Measurements from ENCODE around the gene CKLF.
A peak's percentile ranks its signal among the peaks of the same experiment; 100 is the strongest.

CKLF gene

DNA sequence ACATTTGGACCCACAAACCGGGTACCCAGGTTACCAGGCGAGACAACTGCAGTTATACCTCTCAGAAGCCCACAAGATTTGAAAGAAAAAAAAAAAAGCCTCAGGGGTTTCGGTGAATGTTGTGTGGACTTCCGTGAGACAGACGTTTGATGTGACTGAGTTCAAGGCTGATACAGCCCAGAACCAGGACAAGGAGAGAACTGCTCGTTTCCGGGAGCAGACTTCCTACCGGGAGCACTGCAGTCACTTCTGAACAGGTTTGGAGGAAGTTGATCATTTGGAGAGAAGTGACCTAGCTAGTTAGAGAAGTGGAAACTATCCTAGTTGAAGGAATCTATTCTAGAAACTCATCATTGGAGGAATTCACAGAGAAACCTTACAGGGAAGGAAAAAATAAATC, 847 bp downstream of the CKLF start:
- peaks cover 14 to 17% of the 10 kb centered on the region in 2 experiments for H3K4me1 ChIP-seq (ENCODE audit: control insufficient read depth in 1 of 2, insufficient read depth in 2 of 2, low read length in 2 of 2)
- H3K23ac ChIP-seq (ENCODE audit: low read length) = no peak overlapping the region
- no peaks in the 10 kb centered on the region for H3K36me3 ChIP-seq (ENCODE audit: control insufficient read depth in 1 of 2, insufficient read depth in 2 of 2, low read length in 2 of 2)
- H3K14ac ChIP-seq (ENCODE audit: low read length) = no peak overlapping the region
- no peak overlapping the region for H2BK5ac ChIP-seq (ENCODE audit: low read depth, low read length, poor library complexity)
- no peak overlapping the region for H3K4me2 ChIP-seq (ENCODE audit: low read length)
- H4K12ac ChIP-seq (ENCODE audit: low read depth, low read length) = no peak overlapping the region
- no peaks in the 10 kb centered on the region for H3K27me3 ChIP-seq (ENCODE audit: insufficient read depth, low read length)
- no peak overlapping the region for H2BK12ac ChIP-seq (ENCODE audit: low read length)
- no peak overlapping the region for H4K8ac ChIP-seq (ENCODE audit: low read depth, low read length)
- no peak overlapping the region for H2BK120ac ChIP-seq (ENCODE audit: insufficient read depth, low read length, poor library complexity)
- H3K9ac ChIP-seq (ENCODE audit: low read length) = no peak overlapping the region
- peaks cover 2% of the 10 kb centered on the region for H3K9me3 ChIP-seq (ENCODE audit: insufficient read depth, low read depth, low read length)
- H3K27ac ChIP-seq (ENCODE audit: low read depth, low read length) = no peak overlapping the region
- no peak overlapping the region for H2AK5ac ChIP-seq (ENCODE audit: low read length)
- peak in 1 of 2 donors; percentile 29 for DNase-seq
- H3K18ac ChIP-seq (ENCODE audit: low read length) = no peak overlapping the region
- WGBS (ENCODE audit: extremely low coverage, insufficient coverage, insufficient read length) = no CpG with 5 or more reads among the region's 8 CpGs
- H3K79me2 ChIP-seq (ENCODE audit: control insufficient read depth, insufficient read depth, low read length, poor library complexity) = peaks cover 14% of the 10 kb centered on the region
- no peak overlapping the region for H2AFZ ChIP-seq (ENCODE audit: insufficient read depth, low read length, poor library complexity)
- no peak overlapping the region for H3K4ac ChIP-seq (ENCODE audit: low read depth, low read length)
- H4K91ac ChIP-seq (ENCODE audit: low read depth, low read length) = no peak overlapping the region
- no peak overlapping the region for H3K4me3 ChIP-seq (ENCODE audit: low read depth, low read length)
- peaks cover 19% of the 10 kb centered on the region for H3K79me1 ChIP-seq (ENCODE audit: low read length)

DNA sequence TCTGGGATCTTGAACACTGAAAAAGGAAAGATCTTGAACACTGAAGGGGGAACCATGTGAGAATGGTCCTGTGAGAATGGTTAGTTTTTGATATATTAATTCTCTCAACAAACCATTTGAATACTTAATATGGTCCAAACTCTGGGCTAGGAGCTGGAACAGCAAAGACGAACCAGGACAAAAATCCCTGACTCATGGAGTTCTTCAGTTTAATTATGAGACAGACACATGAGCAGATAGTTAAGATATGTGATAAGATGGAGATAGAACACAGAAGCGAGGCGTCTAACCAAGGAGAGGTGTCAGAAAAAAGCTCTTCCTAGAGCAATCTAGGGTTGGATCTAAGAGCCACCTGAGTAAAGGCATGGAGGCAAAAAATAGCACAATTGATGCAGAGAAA, 1.6 kb downstream of the CKLF start:
- Histone ChIP-seq H3K79me2 (ENCODE audit: control insufficient read depth, insufficient read depth, low read length, poor library complexity) (peaks cover 14% of the 10 kb centered on the region), H2BK5ac (ENCODE audit: low read depth, low read length, poor library complexity) (no peak overlapping the region), H4K12ac (ENCODE audit: low read depth, low read length) (no peak overlapping the region), H2AFZ (ENCODE audit: insufficient read depth, low read length, poor library complexity) (no peak overlapping the region), H3K14ac (ENCODE audit: low read length) (no peak overlapping the region), H3K18ac (ENCODE audit: low read length) (no peak overlapping the region), H3K4ac (ENCODE audit: low read depth, low read length) (no peak overlapping the region), H3K23ac (ENCODE audit: low read length) (no peak overlapping the region), H4K91ac (ENCODE audit: low read depth, low read length) (no peak overlapping the region), H3K9me3 (ENCODE audit: insufficient read depth, low read depth, low read length) (no peaks in the 10 kb centered on the region), H3K27me3 (ENCODE audit: insufficient read depth, low read length) (no peaks in the 10 kb centered on the region), H2BK12ac (ENCODE audit: low read length) (no peak overlapping the region), H2BK120ac (ENCODE audit: insufficient read depth, low read length, poor library complexity) (no peak overlapping the region), H3K27ac (ENCODE audit: low read depth, low read length) (no peak overlapping the region), H4K8ac (ENCODE audit: low read depth, low read length) (no peak overlapping the region), H3K36me3 (ENCODE audit: control insufficient read depth in 1 of 2, insufficient read depth in 2 of 2, low read length in 2 of 2) (no peaks in the 10 kb centered on the region), H3K9ac (ENCODE audit: low read length) (no peak overlapping the region), H3K4me2 (ENCODE audit: low read length) (no peak overlapping the region), H3K79me1 (ENCODE audit: low read length) (peaks cover 19% of the 10 kb centered on the region), H3K4me1 (ENCODE audit: control insufficient read depth in 1 of 2, insufficient read depth in 2 of 2, low read length in 2 of 2) (peaks cover 14 to 17% of the 10 kb centered on the region in 2 experiments), H3K4me3 (ENCODE audit: low read depth, low read length) (no peak overlapping the region), H2AK5ac (ENCODE audit: low read length) (no peak overlapping the region)
- WGBS (ENCODE audit: extremely low coverage, insufficient coverage, insufficient read length) = no CpG with 5 or more reads among the region's 3 CpGs
- DNase-seq = peak in 1 of 2 donors; percentile 19

DNA sequence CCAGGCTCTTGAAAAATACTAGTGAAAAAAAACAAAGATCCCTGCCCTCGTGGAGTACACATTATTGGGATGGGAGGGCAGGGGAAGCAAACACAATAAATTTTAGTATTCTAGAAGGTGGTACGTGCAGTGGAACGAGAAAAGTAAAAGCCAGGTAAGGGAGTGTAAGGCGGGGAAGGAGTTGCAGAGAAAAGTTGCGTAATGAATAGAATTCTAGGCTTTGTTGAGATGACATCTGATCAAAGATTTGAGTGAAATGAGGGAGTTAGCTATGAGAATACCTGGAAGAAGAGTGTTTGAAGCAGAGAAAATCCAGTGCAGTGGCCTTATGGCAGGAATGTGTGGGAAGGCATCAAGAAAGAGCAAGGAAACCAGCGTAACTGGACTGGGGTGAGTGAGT, 2.1 kb downstream of the CKLF start:
- Histone ChIP-seq H3K27me3 (ENCODE audit: insufficient read depth, low read length) (no peaks in the 10 kb centered on the region), H3K79me2 (ENCODE audit: control insufficient read depth, insufficient read depth, low read length, poor library complexity) (peaks cover 11% of the 10 kb centered on the region), H3K18ac (ENCODE audit: low read length) (no peak overlapping the region), H2AK5ac (ENCODE audit: low read length) (no peak overlapping the region), H2AFZ (ENCODE audit: insufficient read depth, low read length, poor library complexity) (no peak overlapping the region), H3K4me2 (ENCODE audit: low read length) (no peak overlapping the region), H3K4me3 (ENCODE audit: low read depth, low read length) (no peak overlapping the region), H2BK12ac (ENCODE audit: low read length) (no peak overlapping the region), H3K4ac (ENCODE audit: low read depth, low read length) (no peak overlapping the region), H3K23ac (ENCODE audit: low read length) (no peak overlapping the region), H2BK120ac (ENCODE audit: insufficient read depth, low read length, poor library complexity) (no peak overlapping the region), H4K12ac (ENCODE audit: low read depth, low read length) (no peak overlapping the region), H3K14ac (ENCODE audit: low read length) (no peak overlapping the region), H3K79me1 (ENCODE audit: low read length) (peaks cover 15% of the 10 kb centered on the region), H3K4me1 (ENCODE audit: control insufficient read depth in 1 of 2, insufficient read depth in 2 of 2, low read length in 2 of 2) (peaks cover 11 to 13% of the 10 kb centered on the region in 2 experiments), H3K9ac (ENCODE audit: low read length) (no peak overlapping the region), H4K8ac (ENCODE audit: low read depth, low read length) (no peak overlapping the region), H3K9me3 (ENCODE audit: insufficient read depth, low read depth, low read length) (no peaks in the 10 kb centered on the region), H2BK5ac (ENCODE audit: low read depth, low read length, poor library complexity) (no peak overlapping the region), H3K36me3 (ENCODE audit: control insufficient read depth in 1 of 2, insufficient read depth in 2 of 2, low read length in 2 of 2) (no peaks in the 10 kb centered on the region), H3K27ac (ENCODE audit: low read depth, low read length) (no peak overlapping the region), H4K91ac (ENCODE audit: low read depth, low read length) (no peak overlapping the region)
- 100% methylated on average over 2 of the region's 6 CpGs for WGBS (ENCODE audit: extremely low coverage, insufficient coverage, insufficient read length)
- peak in 1 of 2 donors; percentile 18 for DNase-seq

DNA sequence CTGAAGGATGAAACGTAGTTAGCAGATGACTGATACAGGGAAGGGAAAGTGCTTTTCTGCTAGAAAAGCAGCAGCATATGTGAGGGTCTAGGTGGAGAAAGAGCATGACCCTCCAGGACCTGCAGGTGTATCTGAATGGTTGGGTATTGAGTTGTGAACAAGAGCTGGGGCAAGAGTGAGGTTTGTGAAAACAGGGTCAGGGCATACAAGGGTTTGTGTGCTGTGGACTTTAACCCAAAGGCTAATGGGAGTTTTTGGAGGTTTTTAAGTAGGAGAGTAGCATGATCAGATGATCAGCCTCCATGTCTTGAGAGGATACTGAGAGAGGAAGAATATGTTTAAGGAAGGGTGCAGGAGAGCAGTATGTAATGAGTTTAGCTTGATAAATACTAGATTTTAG, 7.7 kb downstream of the CKLF start:
- no CpG with 5 or more reads among the region's 1 CpG for WGBS (ENCODE audit: extremely low coverage, insufficient coverage, insufficient read length)
- H3K9me3 ChIP-seq (ENCODE audit: insufficient read depth, low read depth, low read length) = no peaks in the 10 kb centered on the region
- no peaks in the 10 kb centered on the region for H3K27me3 ChIP-seq (ENCODE audit: insufficient read depth, low read length)
- H3K9ac ChIP-seq (ENCODE audit: low read length) = no peak overlapping the region
- peaks cover 0 to 2% of the 10 kb centered on the region in 2 experiments for H3K4me1 ChIP-seq (ENCODE audit: control insufficient read depth in 1 of 2, insufficient read depth in 2 of 2, low read length in 2 of 2)
- no peak overlapping the region for H2AK5ac ChIP-seq (ENCODE audit: low read length)
- H2BK120ac ChIP-seq (ENCODE audit: insufficient read depth, low read length, poor library complexity) = no peak overlapping the region
- no peaks in the 10 kb centered on the region for H3K79me1 ChIP-seq (ENCODE audit: low read length)
- no peak overlapping the region for H3K27ac ChIP-seq (ENCODE audit: low read depth, low read length)
- H3K36me3 ChIP-seq (ENCODE audit: control insufficient read depth in 1 of 2, insufficient read depth in 2 of 2, low read length in 2 of 2) = no peaks in the 10 kb centered on the region
- no peak overlapping the region for H3K14ac ChIP-seq (ENCODE audit: low read length)
- no peak overlapping the region for H3K4ac ChIP-seq (ENCODE audit: low read depth, low read length)
- H3K23ac ChIP-seq (ENCODE audit: low read length) = peak overlapping the region; percentile 94
- no peak overlapping the region for H3K4me2 ChIP-seq (ENCODE audit: low read length)
- H4K12ac ChIP-seq (ENCODE audit: low read depth, low read length) = no peak overlapping the region
- no peaks in the 10 kb centered on the region for H3K79me2 ChIP-seq (ENCODE audit: control insufficient read depth, insufficient read depth, low read length, poor library complexity)
- no peak for DNase-seq
- H2AFZ ChIP-seq (ENCODE audit: insufficient read depth, low read length, poor library complexity) = no peak overlapping the region
- no peak overlapping the region for H2BK5ac ChIP-seq (ENCODE audit: low read depth, low read length, poor library complexity)
- H4K91ac ChIP-seq (ENCODE audit: low read depth, low read length) = no peak overlapping the region
- H3K4me3 ChIP-seq (ENCODE audit: low read depth, low read length) = no peak overlapping the region
- H2BK12ac ChIP-seq (ENCODE audit: low read length) = no peak overlapping the region
- H4K8ac ChIP-seq (ENCODE audit: low read depth, low read length) = no peak overlapping the region
- no peak overlapping the region for H3K18ac ChIP-seq (ENCODE audit: low read length)
